HUES6 (cell line): Measurements from ENCODE around the gene MROH8.

Source experiments
- H3K27ac ChIP-seq: 2 replicates; pipeline ENCODE4 v1.7.0; 2013; ENCODE audit warnings: low read depth, mild to moderate bottlenecking, low read length, inconsistent platforms
- H3K27me3 ChIP-seq: 2 replicates; pipeline ENCODE4 v1.6.1; 2013; ENCODE audit warnings: low read length; ENCODE audit not compliant: control insufficient read depth, insufficient read depth
- H3K36me3 ChIP-seq: 2 replicates; pipeline ENCODE4 v1.6.1; 2013; ENCODE audit warnings: low read length; ENCODE audit not compliant: control insufficient read depth, insufficient read depth
- H3K4me1 ChIP-seq: 2 replicates; pipeline ENCODE4 v1.6.1; 2013; ENCODE audit warnings: low read length; ENCODE audit not compliant: control insufficient read depth, insufficient read depth
- H3K4me3 ChIP-seq: 2 replicates; pipeline ENCODE4 v1.5.1; 2013; ENCODE audit warnings: low read depth, low read length
- H3K9ac ChIP-seq: one replicate; pipeline ENCODE4 v1.6.1; 2013; ENCODE audit warnings: mild to moderate bottlenecking, low read length
- H3K9me3 ChIP-seq: 2 replicates; pipeline ENCODE4 v1.6.1; 2013; ENCODE audit warnings: low read depth, low read length; ENCODE audit not compliant: control insufficient read depth, insufficient read depth

MROH8 gene

DNA sequence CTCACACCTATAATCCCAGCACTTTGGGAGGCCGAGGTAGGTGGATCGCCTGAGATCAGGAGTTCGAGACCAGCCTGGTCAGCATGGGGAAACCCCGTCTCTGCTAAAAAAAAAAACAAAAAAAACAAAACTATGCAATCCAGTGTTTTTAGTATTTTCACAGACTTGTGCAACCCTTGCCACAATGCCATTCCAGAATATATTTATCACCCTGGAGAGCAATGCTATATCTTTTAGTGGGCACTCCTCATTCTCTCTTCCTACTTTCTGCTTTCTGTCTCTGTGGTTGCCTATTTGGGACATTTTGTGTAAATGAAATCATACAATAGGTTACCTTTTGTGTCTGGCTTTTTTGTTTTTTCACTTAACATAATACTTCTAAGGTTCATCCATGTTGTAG, 39.1 kb upstream of the MROH8 start:
- H3K9me3 ChIP-seq = no peaks in the 10 kb centered on the region
- no peak overlapping the region for H3K4me3 ChIP-seq
- H3K4me1 ChIP-seq = 0 out of 2 replicates have a peak, but pooled peaks cover 2% of the 10 kb centered on the region
- no peak overlapping the region for H3K9ac ChIP-seq
- peaks cover 75% of the 10 kb centered on the region for H3K36me3 ChIP-seq
- H3K27ac ChIP-seq = no peak overlapping the region
- H3K27me3 ChIP-seq = no peaks in the 10 kb centered on the region

DNA sequence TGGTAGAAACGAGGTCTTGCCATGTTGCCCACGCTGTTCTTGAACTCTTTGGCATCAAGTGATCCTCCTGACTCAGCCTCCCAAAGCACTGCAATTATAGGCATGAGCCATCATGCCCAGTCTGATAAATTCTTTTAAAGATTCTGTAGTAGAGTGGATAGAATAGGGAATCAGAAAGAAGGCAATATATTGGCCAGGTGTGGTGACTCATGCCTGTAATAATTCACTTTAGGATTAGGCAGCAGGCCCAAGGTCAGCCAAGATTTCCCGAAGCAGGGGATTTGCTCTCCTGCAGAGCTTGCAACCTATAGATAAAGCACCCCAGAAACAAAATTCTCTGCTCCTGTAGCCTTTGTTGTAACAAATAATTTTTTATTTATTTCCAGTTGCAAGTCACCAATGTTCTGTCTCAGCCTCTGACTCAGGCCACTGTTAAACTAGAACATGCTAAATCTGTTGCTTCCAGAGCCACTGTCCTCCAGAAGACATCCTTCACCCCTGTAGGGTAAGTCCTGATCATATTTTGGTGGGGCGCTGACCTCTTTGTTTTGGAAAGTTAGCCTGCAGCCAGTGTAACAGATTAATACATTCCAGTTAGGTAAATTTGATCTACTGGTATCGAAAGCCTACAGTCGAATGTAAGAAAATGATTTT, 30.4 kb upstream of the MROH8 start:
- H3K4me1 ChIP-seq = no peaks in the 10 kb centered on the region
- H3K9me3 ChIP-seq = no peaks in the 10 kb centered on the region
- H3K9ac ChIP-seq = no peak overlapping the region
- H3K27me3 ChIP-seq = no peaks in the 10 kb centered on the region
- H3K27ac ChIP-seq = no peak overlapping the region
- H3K4me3 ChIP-seq = no peak overlapping the region
- H3K36me3 ChIP-seq = peaks cover 94% of the 10 kb centered on the region

GRCh38 chr20:37209193-37209592, 29.8 kb upstream of the MROH8 start:
- H3K27ac ChIP-seq = no peak overlapping the region
- H3K36me3 ChIP-seq = peaks cover 94% of the 10 kb centered on the region
- no peaks in the 10 kb centered on the region for H3K27me3 ChIP-seq
- H3K9me3 ChIP-seq = no peaks in the 10 kb centered on the region
- no peak overlapping the region for H3K9ac ChIP-seq
- no peaks in the 10 kb centered on the region for H3K4me1 ChIP-seq
- H3K4me3 ChIP-seq = no peak overlapping the region

GRCh38 chr20:37207171-37207570, 27.8 kb upstream of the MROH8 start:
- Histone ChIP-seq H3K36me3 (peaks cover 91% of the 10 kb centered on the region), H3K27me3 (no peaks in the 10 kb centered on the region), H3K9ac (no peak overlapping the region), H3K9me3 (no peaks in the 10 kb centered on the region), H3K27ac (no peak overlapping the region), H3K4me3 (no peak overlapping the region), H3K4me1 (peaks cover 1% of the 10 kb centered on the region; the same call in 1 of the 2 replicates)

DNA sequence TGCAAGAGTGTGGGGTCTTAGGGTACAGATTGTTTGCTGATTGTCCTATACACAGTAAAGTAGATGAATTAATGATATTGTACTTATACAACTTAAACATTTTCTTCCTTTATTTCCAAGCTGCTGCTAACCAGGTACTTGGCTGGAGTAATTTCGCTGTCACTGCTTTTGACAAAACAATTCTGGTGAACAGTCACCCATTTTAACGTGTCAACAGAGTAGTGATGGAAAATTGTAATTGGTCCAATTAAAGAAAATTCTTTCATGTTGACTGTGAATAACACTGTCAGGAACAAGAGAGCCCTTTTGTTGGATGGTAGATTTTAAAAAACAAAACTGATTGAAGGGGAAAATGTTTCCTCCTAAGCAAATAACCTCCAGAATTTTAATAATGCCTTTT, 26.4 kb upstream of the MROH8 start:
- Histone ChIP-seq H3K4me1 (peaks cover 4% of the 10 kb centered on the region; the same call in 1 of the 2 replicates), H3K36me3 (peaks cover 95% of the 10 kb centered on the region), H3K27ac (no peak overlapping the region), H3K4me3 (no peak overlapping the region), H3K27me3 (no peaks in the 10 kb centered on the region), H3K9me3 (no peaks in the 10 kb centered on the region), H3K9ac (no peak overlapping the region)

DNA sequence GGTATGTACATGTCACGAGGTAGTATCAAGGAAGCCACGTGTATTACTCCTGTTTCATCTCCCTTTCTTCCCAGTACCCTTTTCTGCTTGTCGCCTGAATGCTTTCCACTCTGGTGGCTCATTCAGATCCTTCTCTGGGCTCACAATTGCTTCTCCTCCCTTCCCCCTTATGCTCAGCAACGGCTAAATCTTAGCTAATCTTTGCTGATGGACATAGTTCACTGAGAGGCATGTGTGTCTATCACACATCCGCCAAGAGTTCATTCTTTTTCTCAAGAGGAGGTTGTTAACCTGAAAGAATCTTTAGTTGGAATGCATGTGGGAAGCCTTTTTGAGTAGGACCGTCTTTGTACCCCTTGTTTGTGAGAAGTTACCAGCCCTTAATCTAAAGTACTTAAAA, 25.8 kb upstream of the MROH8 start:
- Histone ChIP-seq H3K9ac (no peak overlapping the region), H3K9me3 (no peaks in the 10 kb centered on the region), H3K4me1 (peaks cover 4% of the 10 kb centered on the region; the same call in 1 of the 2 replicates), H3K4me3 (no peak overlapping the region), H3K27me3 (no peaks in the 10 kb centered on the region), H3K27ac (no peak overlapping the region), H3K36me3 (peaks cover 95% of the 10 kb centered on the region)

DNA sequence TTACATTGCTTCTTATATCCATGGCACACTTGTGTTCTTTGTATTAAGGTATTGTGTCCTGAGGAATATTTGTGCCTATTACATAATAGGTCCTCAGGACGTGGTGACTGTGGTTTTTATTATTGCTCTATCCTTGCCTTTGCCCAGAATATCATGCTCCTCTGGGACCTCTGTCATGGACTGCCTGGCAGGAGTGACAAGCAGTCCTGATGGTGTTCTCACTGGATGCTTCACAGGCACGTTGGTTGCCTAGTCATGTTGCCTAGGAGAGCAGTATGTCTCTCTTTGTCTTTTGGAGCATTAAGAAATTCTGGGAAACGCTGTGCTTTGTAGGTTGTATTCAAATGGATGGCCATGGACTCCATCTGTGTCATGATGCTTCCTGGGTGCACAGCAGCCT, 24.7 kb upstream of the MROH8 start:
- H3K9me3 ChIP-seq = no peaks in the 10 kb centered on the region
- no peak overlapping the region for H3K27ac ChIP-seq
- H3K4me3 ChIP-seq = no peak overlapping the region
- no peak overlapping the region for H3K9ac ChIP-seq
- H3K36me3 ChIP-seq = peaks cover 95% of the 10 kb centered on the region
- H3K4me1 ChIP-seq = peaks cover 4% of the 10 kb centered on the region; the same call in 1 of the 2 replicates
- no peaks in the 10 kb centered on the region for H3K27me3 ChIP-seq

DNA sequence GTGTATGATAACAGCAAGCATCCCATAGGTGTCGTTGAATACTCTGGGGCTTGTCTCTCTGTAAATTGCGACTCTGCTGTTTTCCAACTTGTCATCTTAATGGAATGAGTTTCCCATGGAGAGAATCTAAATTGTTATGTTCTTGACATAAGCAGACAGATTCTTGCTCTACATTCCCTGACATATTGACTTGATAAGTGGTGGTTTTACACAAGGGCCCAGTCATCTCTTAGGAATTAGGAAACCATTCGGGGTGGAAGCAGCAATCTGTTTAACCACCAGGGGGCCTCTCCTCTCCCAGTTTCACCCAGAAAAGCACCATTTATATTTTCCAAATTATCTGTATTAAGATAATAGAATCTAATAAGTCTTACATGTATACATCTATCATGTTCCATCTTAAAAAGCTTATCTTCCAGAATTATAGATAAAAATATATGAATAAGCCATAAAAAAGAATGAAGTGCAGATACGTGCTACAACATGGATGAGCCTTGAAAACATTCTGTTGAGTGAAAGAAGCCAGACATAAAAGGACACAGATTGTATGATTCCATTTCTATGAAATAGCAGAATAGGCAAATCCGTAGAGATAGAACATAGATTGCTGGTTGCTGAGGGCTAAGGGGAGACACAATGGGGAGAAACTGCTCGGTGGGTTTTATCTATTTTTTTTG, 23.1 kb upstream of the MROH8 start:
- Histone ChIP-seq H3K4me1 (peaks cover 4% of the 10 kb centered on the region; the same call in 1 of the 2 replicates), H3K27ac (no peak overlapping the region), H3K36me3 (peaks cover 95% of the 10 kb centered on the region), H3K9me3 (no peaks in the 10 kb centered on the region), H3K27me3 (no peaks in the 10 kb centered on the region), H3K4me3 (no peak overlapping the region), H3K9ac (no peak overlapping the region)

DNA sequence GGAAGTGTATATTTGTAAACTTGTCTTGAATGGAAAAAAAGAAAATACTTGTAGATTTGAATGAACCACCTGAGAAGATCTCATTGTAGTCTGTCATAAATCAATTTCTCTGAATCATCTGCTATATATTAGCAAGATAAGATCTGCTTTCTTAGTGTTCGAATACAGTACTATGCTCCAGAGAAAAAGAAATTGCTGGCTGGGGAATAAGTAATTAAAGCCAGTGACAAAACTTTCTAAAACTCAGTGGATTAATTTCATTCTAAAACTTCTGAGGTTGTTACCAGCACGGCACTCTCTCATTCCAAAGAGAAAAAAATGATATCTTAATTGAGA, 22.4 kb upstream of the MROH8 start:
- Histone ChIP-seq H3K27ac (0 out of 2 replicates have a peak overlapping the region, but pooled peaks have one; percentile 35), H3K36me3 (peaks cover 95% of the 10 kb centered on the region), H3K4me3 (no peak overlapping the region)

DNA sequence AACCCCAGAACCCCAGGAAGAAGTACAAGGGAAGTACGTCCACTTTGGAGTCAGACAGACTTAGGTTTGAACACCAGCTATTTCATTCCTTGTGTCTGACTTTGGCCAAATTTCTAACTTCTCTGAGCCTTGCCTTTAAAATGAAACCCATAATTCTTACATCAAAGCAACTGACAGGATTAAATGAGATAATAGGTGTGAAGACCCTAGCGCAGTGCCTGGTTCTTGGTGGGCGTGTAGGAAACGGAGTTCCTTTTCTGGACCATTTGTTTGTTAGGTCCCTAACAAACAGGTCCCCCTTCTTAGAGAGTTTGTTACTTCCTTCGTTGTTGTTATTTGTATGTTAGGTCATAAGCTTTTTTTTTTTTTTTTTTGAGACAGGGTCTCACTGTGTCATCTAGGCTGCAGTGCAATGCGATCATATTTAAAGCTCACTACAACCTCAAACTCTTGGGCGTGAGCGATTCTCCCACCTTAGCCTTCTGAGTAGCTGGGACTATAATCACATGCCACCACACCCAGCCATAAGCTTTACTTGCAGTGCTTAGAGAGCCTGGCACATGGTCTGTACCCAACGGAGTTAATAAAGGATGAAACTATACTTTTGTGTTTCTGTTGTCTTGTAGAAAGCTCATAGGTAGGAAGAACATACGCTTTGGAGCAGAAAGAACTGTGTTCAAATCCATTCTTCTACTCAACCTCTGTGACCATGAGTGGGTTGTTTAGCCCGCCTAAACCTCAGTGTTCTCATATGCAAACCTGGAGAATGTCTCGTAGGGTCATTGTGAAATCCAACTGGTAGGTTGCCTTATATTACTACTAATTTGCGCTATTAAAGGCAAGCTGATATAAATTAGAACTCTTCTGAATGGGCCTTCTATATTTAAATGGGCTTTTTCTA, 21.8 kb upstream of the MROH8 start:
- H3K4me1 ChIP-seq = peaks cover 4% of the 10 kb centered on the region; the same call in 1 of the 2 replicates
- H3K27me3 ChIP-seq = no peaks in the 10 kb centered on the region
- 0 out of 2 replicates have a peak overlapping the region, but pooled peaks have one; percentile 35 for H3K27ac ChIP-seq
- no peak overlapping the region for H3K9ac ChIP-seq
- no peak overlapping the region for H3K4me3 ChIP-seq
- H3K36me3 ChIP-seq = peaks cover 91% of the 10 kb centered on the region
- H3K9me3 ChIP-seq = no peaks in the 10 kb centered on the region

More for the DNA sequence above, 22.4 kb upstream of the MROH8 start:
- no peaks in the 10 kb centered on the region for H3K9me3 ChIP-seq
- H3K4me1 ChIP-seq = peaks cover 4% of the 10 kb centered on the region; the same call in 1 of the 2 replicates
- no peak overlapping the region for H3K9ac ChIP-seq
- no peaks in the 10 kb centered on the region for H3K27me3 ChIP-seq
